ENCODE data around the gene PNPLA5.

The PNPLA5 gene

GRCh38 chr22:43900206-43900605 lies 8.4 kb upstream of the PNPLA5 start:
- no peak for DNase-seq

GRCh38 chr22:43897751-43898261 lies 6.0 kb upstream of the PNPLA5 start:
- no peak for DNase-seq

GRCh38 chr22:43895986-43896645 lies 4.3 kb upstream of the PNPLA5 start:
- no peak for DNase-seq

- DNase-seq, result no peak
Observed at GRCh38 chr22:43894122-43894521, 2.3 kb upstream of the PNPLA5 start.

DNA sequence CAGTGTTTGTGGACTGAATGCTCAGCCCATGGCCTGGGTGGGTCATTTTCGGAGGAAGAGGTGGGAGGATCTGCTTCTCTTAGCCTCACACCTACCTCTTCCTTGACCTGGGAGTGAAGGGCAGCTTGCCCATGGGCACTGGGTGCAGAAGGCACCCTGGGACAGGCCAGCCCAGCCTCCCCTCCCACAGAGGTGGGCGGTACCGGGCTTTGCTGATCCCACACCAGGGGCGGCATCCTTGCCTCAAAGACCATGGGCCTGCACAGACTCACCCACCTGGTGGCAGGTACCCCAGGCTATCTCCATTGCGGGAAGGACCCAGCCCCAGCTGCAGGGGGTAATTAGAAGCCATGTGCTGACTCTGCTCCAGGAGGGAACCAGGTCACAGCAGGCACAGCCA lies 1.5 kb upstream of the PNPLA5 start:
- DNase-seq, result no peak

GRCh38 chr22:43892183-43892894 lies 526 bp upstream of the PNPLA5 start:
- DNase-seq, result no peak

DNA sequence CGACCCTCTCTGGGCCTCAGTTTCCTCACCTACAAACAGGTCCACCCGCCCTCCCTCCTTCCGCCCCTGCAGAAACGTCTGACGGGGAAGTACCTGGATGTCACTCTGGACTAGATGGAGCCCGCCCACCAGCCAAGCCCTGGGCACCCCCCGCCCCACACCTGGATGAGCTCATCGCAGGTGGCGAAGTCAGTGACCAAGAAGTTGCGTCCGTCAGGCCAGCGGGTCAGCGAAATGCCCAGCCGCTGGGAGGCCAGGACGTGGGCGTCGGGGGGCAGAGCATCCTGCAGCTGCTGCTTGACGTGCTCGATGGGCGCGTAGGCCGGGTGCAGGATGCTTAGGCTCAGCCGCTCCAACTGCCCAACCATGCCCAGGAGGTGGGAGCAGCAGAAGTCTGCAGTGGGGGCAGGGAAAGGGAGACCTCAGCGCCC lies 897 bp downstream of the PNPLA5 start:
- DNase-seq, result no peak

- DNase-seq, result no peak
Observed at GRCh38 chr22:43889860-43890253, 2.0 kb downstream of the PNPLA5 start.

- no peak for DNase-seq
Observed at GRCh38 chr22:43889201-43889859, 2.5 kb downstream of the PNPLA5 start.

DNA sequence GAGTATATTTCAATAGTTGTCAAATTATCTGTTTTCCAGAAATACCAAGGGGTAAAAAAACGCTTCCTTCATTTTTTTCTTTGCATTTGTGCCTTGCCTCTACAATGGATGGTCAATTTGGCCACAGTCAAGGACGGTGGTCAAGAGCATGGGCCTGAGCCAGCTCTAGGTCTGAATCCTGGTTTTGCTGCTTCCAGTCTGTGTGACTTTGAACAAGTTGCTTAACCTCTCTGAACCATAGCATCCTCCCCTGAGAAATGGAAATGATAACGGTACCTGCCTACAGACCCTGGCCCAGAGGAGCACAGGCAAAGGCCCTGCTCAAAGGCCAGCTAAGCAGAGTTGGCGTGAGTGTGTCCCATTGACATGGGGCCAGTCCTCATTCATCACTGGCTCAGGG lies 3.1 kb downstream of the PNPLA5 start:
- no peak for DNase-seq

- DNase-seq, result no peak
Observed at GRCh38 chr22:43887391-43887790, 4.4 kb downstream of the PNPLA5 start.

DNA sequence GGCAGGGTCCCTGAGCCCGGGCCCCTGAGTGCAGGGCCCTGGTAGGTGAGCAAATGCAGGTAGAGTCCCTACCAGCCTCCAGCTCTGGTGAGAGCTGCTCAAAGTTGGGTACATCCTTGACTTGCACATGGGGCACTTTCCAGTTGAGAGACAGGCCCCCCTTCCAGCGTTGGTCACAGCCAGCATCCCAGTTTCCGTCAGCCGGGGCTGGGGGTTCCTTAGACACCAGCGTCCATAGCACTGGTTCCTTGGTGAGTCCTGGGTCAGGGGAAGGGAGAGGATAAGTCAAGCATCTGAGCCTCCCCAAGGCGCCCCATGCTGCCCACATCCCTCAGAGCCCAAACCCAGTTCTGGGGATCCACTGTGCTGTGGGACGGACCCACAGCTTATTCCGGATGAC lies 5.6 kb downstream of the PNPLA5 start:
- no peak for DNase-seq

DNA sequence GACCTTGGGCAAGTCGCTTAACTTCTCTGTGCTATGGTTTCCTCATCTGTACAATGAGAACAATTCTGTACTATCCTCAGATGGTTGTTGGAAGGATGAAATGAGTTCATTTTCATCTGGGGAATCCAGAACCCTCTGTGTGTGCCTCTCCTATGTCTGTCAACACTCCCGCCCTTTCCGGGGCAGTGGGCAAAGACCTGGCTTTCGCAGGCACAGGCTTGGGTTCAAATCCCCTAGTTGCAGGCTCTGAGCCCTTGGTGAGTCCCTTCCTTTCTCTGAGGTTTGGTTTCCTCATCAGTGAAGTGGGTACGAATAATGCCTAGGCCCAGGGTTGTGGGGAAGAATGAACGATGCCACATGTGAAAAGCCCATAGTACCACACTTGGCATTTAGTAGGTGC lies 6.0 kb downstream of the PNPLA5 start:
- no peak for DNase-seq

DNA sequence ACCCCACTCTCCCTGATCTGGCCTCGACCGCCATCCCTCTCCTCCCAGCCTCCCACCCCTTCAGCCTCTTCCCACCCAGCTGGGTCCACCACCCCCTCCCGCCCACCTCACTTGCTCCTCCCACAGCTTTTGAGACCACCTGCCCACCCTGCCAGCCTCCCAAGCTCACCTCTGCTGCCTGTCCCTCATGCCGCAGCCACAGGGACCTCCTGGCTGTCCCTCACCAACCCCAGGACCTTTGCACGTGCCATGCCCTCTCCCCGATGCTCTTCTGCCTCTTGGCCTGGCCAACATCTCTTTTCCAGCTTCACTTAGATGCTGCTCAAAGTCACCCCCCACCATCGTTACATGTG lies 6.5 kb downstream of the PNPLA5 start:
- DNase-seq, result no peak

DNA sequence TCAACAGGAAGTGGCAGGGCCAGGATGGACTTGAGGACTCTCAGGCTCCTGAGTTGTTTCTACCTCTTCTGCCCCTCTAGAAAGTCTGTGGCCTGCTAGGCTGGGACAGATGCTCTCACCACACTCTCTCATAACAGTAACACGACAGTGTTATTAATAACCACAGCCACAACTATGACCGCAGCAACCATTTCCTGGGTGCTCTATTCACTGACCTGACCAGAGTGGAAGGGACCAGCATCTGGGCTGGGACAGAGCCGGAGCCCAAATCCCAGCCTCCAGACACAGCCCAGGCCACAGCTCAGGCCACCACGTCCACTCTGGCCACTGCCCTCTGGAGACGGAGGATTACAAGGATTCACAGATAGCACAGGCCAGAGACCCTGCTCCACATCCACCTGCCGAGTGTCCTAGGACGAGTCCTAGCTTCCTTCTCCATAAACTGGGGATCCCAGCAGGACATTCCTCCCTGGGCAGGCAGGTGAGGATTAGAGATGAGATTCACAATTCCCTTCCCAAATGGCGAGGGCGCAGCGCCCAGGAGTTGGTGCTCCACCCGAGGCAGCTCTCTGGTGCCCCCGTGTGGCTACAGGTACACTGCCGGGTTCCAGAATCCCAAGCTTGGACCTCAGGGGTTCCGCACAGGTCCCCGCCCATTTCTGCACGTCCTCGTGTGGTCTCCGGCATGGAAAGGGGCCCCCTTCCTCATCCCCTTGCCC lies 7.1 kb downstream of the PNPLA5 start:
- peak; percentile 7 to 24 for DNase-seq

GRCh38 chr22:43883719-43884415 lies 7.9 kb downstream of the PNPLA5 start:
- DNase-seq, result no peak

DNA sequence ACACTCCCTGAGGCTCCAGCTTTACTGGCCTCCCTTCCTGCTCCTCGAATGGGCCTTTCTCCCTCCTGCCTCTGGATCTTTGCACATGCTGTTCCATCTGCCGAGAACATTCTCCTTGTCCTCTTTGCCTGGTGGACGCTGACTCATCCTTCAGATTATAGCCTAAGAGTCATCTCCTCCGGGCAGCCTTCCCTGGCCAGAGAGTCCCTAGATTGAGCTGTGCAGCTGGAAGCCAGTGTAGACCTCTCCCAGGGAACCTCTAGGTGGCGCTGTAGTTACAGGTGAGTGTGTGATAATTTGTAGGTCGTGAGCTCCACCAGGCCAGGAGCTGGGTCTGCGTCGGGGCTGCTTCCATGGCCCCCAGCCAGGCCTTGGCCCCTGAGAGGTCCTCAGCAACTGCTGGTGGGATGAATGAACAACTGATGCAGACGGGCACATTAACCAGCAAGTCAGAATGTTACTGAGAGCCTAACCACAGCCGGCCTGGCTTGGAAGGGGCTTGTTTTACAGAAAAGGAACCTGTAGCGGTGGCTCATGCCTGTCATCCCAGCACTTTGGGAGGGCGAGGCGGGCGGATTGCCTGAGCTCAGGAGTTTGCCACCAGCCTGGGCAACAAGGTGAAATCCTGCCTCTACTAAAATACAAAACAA lies 8.7 kb downstream of the PNPLA5 start:
- DNase-seq, result peak; percentile 24 to 30

GRCh38 chr22:43882122-43882767 lies 9.6 kb downstream of the PNPLA5 start:
- no peak for DNase-seq

DNA sequence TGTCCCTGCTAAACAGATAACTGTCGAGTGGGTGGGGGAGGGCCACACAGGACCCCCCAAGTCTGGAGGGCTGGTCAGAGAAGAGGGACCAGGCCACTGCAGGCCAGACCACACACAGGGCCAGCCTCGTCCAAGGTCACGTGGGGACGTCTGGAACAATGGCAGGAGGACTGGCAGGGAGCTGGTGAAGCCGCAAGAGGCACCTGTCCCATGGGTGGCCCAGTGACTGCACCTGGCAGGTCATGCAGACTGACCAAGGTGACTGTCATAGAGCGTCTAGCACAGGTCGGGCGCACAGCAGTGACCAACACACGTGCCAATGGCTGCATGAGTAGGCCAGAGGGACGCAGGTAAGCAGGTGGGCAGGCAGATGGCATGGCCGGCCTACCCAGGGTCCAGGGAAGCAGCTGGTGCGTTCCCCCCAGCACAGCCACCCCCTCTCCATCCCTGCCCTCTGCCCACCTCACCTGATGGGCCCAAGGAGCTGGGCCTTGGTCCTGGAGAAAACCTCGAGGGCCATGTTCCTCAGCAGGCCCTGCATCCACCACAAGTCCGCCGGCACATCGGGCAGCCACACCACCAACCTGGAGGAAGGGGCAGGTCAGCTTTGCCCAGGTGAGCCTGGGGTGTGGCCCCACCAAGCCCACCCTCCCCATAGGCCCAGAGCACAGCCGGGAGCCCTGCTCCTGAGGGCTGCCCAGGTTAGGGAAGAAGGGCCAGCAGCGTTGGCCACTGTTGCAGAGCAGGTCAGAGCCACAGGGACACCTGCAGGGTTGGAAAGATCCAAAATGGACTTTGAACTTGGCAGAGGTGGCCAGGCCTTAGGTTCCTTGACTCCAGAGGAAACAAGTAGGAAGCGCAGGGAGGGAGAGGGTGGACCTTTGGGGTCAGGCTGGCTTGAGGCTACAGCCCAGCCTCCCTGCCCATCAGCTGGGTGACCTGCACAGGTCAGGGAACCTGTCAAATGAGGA lies 10.4 kb downstream of the PNPLA5 start:
- DNase-seq, result no peak

- no peak for DNase-seq
Observed at GRCh38 chr22:43880541-43880991, 11.2 kb downstream of the PNPLA5 start.

All from Kasumi-1 (cell line).